ENCODE results near the gene TOX2. TPM values are rescaled to one million over a fixed set of nuclear protein-coding genes. Genes with fewer than 3 reads are reported as not detected.

TOX2 gene
- total RNA-seq, 1 experiment from 2014 or later, result not detected

DNA sequence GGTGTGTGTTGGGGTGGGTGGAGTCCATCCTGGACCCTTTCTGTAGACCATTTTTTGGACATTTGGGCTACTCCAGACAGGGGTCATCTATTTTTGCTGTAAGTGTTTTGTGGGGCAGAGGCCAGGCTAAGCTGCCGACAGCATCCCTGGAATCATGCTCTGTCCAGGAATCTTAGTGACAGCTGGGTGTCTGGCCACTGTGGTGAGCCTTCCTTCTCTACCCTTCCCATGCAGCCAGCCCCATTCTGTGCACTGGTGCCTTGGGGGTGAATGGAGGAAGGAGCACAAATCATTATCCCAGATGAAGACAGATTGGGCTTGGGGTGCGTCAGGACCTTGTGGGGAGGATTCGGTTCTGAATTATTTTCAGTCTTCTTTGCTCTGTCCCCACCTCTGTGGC lies 20.2 kb downstream of the TOX2 start:
- no peaks in the 10 kb centered on the region; the same call in none of the 2 replicates for H3K27me3 ChIP-seq (replicated peaks; ENCODE audit: control insufficient read depth, insufficient read depth, low read length)
- Mint-ChIP-seq H3K4me1 (ENCODE audit: low read depth, unreplicated experiment) (no peaks in the 10 kb centered on the region), H3K9me3 (ENCODE audit: unreplicated experiment) (no peaks in the 10 kb centered on the region), H3K27ac (ENCODE audit: unreplicated experiment) (no peak overlapping the region), H3K4me3 (ENCODE audit: unreplicated experiment) (no peak overlapping the region), H3K36me3 (ENCODE audit: insufficient read depth, unreplicated experiment) (no peaks in the 10 kb centered on the region), H3K27me3 (ENCODE audit: insufficient read depth, unreplicated experiment) (peaks cover 23% of the 10 kb centered on the region)
- H3K9me3 ChIP-seq, result no peaks in the 10 kb centered on the region
- TF ChIP-seq, protein P1, sequence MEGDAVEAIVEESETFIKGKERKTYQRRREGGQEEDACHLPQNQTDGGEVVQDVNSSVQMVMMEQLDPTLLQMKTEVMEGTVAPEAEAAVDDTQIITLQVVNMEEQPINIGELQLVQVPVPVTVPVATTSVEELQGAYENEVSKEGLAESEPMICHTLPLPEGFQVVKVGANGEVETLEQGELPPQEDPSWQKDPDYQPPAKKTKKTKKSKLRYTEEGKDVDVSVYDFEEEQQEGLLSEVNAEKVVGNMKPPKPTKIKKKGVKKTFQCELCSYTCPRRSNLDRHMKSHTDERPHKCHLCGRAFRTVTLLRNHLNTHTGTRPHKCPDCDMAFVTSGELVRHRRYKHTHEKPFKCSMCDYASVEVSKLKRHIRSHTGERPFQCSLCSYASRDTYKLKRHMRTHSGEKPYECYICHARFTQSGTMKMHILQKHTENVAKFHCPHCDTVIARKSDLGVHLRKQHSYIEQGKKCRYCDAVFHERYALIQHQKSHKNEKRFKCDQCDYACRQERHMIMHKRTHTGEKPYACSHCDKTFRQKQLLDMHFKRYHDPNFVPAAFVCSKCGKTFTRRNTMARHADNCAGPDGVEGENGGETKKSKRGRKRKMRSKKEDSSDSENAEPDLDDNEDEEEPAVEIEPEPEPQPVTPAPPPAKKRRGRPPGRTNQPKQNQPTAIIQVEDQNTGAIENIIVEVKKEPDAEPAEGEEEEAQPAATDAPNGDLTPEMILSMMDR (IDR thresholded peaks at IDR 0.05; ENCODE audit: insufficient read depth in 1 of 2, low read depth in 1 of 2, low read length in 1 of 2, severe bottlenecking in 1 of 2, unreplicated experiment in 1 of 2), result no peak
- CTCF ChIA-PET, result no interaction called here
- H3K36me3 ChIP-seq (ENCODE audit: control insufficient read depth, insufficient read depth, low read length), result no peaks in the 10 kb centered on the region
- intact Hi-C loops (cut with micrococcal nuclease; ENCODE audit: unreplicated experiment), result no loop called here
- no peak for DNase-seq
- POLR2A ChIA-PET, result no interaction called here
- H3K4me3 ChIP-seq (ENCODE audit: low read depth, low read length), result no peak overlapping the region
- no peaks in the 10 kb centered on the region for H3K4me1 ChIP-seq
- BruUV-seq (replicated peaks), result no TSS peak

DNA sequence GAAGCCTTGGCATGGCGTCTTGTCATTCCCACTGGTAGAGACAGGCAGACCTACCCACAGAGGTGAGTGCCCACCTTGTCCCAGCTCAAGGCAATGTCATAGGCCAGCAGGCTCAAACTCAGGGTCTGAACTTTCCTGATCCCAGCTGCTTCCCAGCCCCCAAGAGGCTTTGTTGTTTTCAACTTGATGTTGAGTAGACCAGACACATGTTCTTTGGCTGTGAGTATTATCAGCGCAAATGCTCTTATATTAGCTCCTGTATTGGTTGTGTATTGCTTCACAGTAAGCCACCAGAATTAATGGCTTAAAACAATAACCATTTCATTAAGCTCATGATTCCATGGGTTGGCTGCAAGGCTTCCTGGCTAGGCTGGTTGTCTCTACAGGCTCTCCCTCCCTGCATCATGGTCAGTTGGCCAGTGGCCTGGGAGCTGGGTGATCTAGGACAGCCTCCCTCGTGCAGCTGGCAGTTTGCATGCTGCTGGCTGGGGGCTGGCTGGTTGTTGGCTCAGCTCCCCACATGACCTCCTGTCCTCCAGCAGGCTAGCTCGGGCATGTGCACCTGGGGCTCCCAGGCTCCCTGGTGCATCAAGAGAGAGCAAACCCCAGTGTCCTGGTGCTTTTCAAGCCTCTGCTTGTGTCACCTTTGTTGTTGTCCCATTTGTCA lies 21.6 kb downstream of the TOX2 start:
- intact Hi-C loops (cut with micrococcal nuclease; ENCODE audit: unreplicated experiment), result no loop called here
- Mint-ChIP-seq H3K4me1 (ENCODE audit: low read depth, unreplicated experiment) (no peaks in the 10 kb centered on the region), H3K27ac (ENCODE audit: unreplicated experiment) (no peak overlapping the region), H3K27me3 (ENCODE audit: insufficient read depth, unreplicated experiment) (peaks cover 21% of the 10 kb centered on the region), H3K4me3 (ENCODE audit: unreplicated experiment) (no peak overlapping the region), H3K9me3 (ENCODE audit: unreplicated experiment) (no peaks in the 10 kb centered on the region), H3K36me3 (ENCODE audit: insufficient read depth, unreplicated experiment) (no peaks in the 10 kb centered on the region)
- TF ChIP-seq, protein P1 (IDR thresholded peaks at IDR 0.05; ENCODE audit: insufficient read depth in 1 of 2, low read depth in 1 of 2, low read length in 1 of 2, severe bottlenecking in 1 of 2, unreplicated experiment in 1 of 2), result no peak
- ChIA-PET CTCF (no interaction called here), POLR2A (no interaction called here)
- no peaks in the 10 kb centered on the region for H3K4me1 ChIP-seq
- H3K4me3 ChIP-seq (ENCODE audit: low read depth, low read length), result no peak overlapping the region
- no peak for DNase-seq
- no TSS peak for BruUV-seq (replicated peaks)
- H3K9me3 ChIP-seq, result no peaks in the 10 kb centered on the region
- H3K36me3 ChIP-seq (ENCODE audit: control insufficient read depth, insufficient read depth, low read length), result no peaks in the 10 kb centered on the region
- peaks cover 2% of the 10 kb centered on the region for H3K27me3 ChIP-seq (replicated peaks; ENCODE audit: control insufficient read depth, insufficient read depth, low read length)

DNA sequence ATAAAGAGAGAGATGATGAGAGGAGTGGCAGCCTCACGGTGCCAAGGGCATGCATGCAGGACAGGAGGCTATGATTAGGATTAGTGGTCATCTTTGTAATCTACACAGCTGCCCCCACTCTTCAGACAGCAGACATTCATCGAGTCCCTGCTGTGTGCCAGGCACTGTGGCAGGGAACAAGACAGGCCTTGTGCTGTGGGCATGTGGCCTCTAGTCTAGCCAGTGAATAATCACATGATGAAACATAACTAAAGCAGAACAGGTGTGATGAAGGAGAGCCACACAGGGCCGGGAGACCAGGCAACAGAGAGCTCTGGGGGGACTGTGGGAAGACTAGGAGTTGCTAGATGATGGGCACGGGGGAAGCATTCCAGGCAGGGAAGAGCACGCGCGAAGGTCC lies 22.2 kb downstream of the TOX2 start:
- H3K4me1 Mint-ChIP-seq (ENCODE audit: low read depth, unreplicated experiment), result no peaks in the 10 kb centered on the region
- intact Hi-C loops (cut with micrococcal nuclease; ENCODE audit: unreplicated experiment), result no loop called here
- no peaks in the 10 kb centered on the region for H3K36me3 Mint-ChIP-seq (ENCODE audit: insufficient read depth, unreplicated experiment)
- H3K4me3 ChIP-seq (ENCODE audit: low read depth, low read length), result no peak overlapping the region
- no peaks in the 10 kb centered on the region for H3K9me3 ChIP-seq
- H3K4me1 ChIP-seq, result no peaks in the 10 kb centered on the region
- DNase-seq, result no peak
- H3K27me3 Mint-ChIP-seq (ENCODE audit: insufficient read depth, unreplicated experiment), result peaks cover 15% of the 10 kb centered on the region
- H3K27ac Mint-ChIP-seq (ENCODE audit: unreplicated experiment), result no peak overlapping the region
- no peaks in the 10 kb centered on the region for H3K9me3 Mint-ChIP-seq (ENCODE audit: unreplicated experiment)
- no TSS peak for BruUV-seq (replicated peaks)
- CTCF ChIA-PET, result no interaction called here
- TF ChIP-seq, protein P1 (IDR thresholded peaks at IDR 0.05; ENCODE audit: insufficient read depth in 1 of 2, low read depth in 1 of 2, low read length in 1 of 2, severe bottlenecking in 1 of 2, unreplicated experiment in 1 of 2), result no peak
- no peak overlapping the region for H3K4me3 Mint-ChIP-seq (ENCODE audit: unreplicated experiment)
- no peaks in the 10 kb centered on the region for H3K36me3 ChIP-seq (ENCODE audit: control insufficient read depth, insufficient read depth, low read length)
- H3K27me3 ChIP-seq (replicated peaks; ENCODE audit: control insufficient read depth, insufficient read depth, low read length), result peaks cover 2% of the 10 kb centered on the region
- POLR2A ChIA-PET, result no interaction called here

Measured in Caco-2 (cell line).